GM19328 (cell line): Measurements from ENCODE around the gene TNN.
"Not testable (repeated sequence)": the region's sequence is repeated elsewhere in the genome, so short reads cannot be mapped to it uniquely, and the experiment has no call there.

Source experiments
- ATAC-seq: cut with Tn5 transposase; IDR thresholded peaks from one replicate; pipeline ENCODE4 v1.9.1; 2021; ENCODE audit warnings: mild to moderate bottlenecking, moderate library complexity; ENCODE audit not compliant: unreplicated experiment

Gene TNN

DNA sequence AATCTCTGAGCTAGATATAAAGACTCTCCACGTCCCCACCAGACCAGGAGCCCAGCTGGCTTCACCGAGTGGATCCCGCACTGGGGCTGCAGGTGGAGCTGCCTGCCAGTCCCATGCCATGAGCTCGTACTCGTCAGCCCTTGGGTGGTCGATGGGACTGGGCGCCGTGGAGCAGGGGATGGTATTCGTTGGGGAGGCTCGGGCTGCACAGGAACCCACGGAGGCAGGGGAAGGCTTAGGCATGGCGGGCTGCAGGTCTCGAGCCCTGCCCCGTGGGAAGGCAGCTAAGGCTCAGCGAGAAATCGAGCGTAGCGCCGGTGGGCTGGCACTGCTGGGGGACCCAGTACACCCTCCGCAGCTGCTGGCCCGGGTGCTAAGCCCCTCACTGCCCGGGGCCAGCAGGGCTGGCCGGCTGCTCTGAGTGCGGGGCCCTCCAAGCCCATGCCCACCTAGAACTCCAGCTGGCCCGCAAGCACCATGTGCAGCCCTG lies 40.7 kb downstream of the TNN start:
- ATAC-seq = not testable (repeated sequence)

DNA sequence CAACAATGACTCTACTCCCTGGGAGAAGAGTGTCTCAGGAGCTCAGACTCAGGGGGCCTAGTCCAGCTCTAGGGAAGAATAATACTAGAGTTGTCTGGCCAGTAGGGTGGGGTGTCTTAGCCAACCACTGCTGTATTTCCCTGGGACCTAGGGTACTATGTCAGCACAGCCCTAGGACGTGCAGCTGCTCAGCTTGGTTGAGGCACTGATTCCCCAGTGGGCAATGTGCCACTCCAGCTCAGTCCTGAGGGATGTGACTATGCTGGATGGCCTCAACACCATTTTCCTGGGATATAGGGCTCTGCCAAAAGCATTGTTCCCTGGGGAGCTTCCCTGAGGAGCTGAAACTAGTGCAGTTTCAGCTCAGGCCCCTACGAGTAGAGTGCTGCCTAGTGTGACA lies 47.4 kb downstream of the TNN start:
- no peak for ATAC-seq

DNA sequence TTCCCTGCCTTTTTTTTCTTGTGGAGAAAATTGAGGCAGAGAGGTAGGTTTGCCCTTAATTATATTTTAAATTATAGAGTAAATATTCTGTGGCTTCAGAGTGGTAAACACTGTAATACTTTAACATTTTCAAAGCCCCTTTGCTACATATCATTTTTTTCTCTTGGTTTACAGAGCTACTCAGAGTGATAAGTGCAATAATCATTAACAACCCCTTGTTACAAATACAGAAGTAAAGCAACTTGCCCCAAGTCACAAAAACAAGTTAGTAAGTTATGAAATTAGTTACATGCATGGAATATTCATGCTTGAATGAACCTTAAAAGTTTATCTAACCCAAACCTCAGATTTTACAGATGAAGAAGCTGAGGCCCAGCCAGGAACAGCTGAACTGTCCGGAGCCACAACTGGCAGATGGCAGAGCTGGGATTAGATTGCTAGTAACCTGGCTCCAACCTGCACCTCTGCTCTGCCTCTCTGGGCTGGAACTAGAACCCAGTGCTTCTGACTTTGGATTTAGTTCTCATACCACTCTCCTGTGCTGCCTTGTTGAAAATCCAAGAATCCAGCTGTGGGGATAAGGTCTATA lies 48.7 kb downstream of the TNN start:
- ATAC-seq = no peak

DNA sequence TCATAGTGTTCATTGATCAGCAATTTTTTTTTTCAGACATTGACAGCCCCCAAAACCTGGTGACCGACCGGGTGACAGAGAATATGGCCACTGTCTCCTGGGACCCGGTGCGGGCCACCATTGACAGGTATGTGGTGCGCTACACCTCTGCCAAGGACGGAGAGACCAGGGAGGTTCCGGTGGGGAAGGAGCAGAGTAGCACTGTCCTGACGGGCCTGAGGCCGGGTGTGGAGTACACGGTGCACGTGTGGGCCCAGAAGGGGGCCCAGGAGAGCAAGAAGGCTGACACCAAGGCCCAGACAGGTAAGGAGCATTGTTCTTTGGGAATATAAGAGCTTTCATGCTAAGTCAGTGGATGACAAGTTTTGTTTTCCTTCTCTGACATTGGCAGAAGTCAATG lies 49.3 kb downstream of the TNN start:
- no peak for ATAC-seq

DNA sequence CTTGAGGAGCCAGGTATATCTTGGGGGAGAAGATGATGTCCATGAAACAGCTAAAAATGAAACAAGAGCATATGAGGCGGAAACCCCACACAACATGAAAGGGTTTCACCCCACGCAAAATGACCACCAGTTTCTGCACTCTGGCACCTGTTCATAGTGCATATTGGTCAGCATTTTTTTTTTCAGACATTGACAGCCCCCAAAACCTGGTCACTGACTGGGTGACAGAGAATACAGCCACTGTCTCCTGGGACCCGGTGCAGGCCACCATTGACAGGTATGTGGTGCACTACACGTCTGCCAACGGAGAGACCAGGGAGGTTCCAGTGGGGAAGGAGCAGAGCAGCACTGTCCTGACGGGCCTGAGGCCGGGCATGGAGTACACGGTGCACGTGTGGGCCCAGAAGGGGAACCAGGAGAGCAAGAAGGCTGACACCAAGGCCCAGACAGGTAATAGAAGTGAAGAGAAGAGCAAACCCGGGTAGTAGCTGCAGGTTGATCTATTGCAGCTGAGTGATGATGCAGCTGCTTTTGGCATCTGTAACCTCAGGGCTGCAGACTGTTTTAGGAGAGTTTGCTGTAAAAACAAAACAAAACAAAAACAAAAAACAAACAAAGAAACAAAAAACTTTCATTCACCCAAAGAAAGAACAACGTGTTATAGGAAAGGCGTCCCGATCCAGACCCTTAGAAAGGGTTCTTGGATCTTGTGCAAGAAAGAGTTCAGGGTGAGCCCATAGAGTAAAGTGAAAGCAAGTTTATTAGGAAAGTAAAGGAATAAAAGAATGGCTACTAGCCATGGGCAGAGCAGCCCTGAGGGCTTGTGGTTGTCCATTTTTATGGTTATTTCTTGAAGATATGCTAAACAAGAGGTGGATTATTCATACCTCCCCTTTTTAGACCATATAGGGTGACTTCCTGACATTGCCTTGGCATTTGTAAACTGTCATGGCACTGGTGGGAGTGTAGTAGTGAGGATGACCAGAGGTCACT lies 51.0 kb downstream of the TNN start:
- ATAC-seq = no peak

DNA sequence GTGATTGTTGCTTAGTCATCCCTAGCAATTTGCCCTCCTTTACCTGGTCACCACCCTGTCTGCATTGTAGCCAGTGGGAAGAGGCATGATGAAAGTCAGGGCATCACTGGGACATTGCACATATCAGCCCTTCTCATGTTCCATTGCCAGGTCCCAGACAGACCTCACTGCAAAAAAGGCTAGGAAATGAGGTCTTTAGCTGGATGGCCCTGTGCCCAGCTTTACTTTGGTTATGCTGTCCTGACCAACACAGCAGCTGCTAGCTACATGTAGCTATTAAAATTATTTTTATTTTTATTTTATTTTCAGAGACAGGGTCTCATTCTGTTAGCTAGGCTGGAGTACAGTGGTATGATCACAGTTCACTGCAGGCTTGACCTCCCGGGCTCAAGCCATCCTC lies 52.9 kb downstream of the TNN start:
- no peak for ATAC-seq

DNA sequence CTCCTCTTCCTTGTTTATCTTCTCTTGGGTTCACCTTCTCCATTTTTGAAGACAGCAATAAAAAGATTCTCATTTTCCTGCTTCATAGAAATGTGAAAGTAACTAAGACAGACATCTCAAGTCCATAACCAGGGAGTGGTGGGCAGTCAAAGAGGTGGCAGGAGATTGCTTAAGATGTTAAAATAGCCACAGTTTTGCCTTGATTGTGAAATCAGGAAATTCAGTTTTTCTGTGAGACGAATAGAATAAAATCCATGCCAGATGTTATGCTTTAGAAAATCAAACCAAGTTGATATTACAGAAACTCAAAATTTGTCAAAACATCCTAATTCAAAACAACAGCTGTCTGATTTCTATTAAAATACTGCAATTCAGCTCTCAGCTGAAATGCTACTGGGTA lies 57.2 kb downstream of the TNN start:
- no peak for ATAC-seq

DNA sequence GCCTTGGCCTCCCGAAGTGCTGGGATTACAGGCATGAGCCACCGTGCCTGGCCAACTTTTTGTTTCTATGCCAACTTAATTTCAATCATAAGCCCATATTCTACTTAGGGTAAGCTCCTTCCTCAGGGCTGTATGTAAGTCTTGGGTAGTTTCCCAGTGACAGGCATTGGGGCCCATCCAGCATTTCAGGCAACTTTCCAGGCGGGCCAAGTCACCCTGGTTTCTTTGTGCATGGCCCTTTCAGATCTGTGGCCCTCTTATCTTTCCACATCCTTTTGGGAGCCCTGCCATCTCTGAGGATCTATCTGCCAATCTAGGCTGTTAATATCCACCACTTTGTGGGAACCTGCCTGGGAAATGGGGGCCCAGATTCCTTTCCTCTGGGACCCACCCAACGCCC lies 58.7 kb downstream of the TNN start:
- ATAC-seq = no peak

DNA sequence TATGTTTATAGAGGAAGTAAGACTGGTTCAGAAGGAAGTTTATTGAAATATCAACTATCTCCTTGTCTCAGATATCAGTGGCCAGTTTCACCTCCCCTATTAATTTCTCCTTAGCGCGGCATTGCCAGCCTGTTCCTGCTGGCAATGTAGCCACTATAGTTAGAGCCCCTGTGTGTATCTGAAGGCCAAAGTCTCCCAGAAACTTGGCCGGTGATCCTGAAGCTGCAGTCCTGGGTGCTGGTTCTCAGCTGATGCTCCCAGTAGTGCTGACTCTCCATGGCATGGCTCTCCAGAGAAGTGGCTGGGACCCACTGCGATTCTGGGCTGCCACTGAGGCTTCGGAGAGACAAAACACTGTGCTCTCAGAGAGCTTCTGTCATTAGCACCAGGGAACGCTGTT lies 59.9 kb downstream of the TNN start:
- no peak for ATAC-seq

DNA sequence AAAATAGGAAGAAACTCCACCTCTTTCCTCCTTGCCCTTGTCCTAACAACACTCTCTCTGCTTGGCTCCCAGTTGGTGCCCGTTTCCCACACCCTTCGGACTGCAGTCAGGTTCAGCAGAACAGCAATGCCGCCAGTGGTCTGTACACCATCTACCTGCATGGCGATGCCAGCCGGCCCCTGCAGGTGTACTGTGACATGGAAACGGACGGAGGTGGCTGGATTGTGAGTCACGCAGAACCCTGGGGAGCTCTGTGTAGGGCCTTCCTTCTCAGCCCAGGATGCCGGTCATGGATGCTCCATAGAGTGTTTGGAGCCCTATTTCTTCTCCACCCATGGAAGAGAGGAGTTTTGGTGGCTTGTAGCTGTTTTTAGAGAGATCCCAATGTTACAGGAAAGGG lies 60.9 kb downstream of the TNN start:
- ATAC-seq = no peak

DNA sequence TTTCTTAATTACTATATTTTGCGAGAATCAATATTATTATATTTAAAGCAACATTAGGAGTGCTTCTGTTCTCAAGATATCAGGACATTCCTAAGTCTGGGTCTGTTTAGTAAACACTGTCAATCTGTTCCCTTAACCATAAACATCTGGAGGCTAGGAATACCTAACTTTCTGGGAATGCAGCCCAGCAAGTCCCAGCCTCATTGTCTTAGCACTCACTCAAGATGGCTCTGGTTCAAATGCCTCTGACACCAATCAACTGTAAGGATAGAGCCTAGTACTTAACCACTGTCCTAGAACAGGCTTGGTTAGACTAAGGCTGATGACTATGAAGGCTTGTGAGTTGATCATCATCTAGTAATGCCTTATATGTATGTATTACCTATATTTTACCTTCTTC lies 61.5 kb downstream of the TNN start:
- ATAC-seq = no peak

DNA sequence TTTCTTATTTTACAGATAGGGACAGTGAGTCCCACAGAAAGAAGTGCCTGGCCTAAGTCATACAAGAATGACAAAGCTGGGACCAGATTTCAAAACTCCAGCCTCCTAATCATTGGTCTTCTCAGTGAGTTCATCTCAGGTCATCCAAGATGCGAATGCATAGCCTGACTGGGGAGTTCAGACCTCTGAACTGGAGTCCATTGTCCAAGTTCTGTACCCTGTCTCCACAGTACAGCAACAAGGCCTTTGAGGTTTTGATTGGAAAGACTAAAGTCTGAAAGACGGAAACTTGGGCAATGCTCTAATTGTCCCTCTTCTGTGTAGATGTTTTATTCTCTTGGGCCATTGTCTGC lies 62.0 kb downstream of the TNN start:
- ATAC-seq = no peak

DNA sequence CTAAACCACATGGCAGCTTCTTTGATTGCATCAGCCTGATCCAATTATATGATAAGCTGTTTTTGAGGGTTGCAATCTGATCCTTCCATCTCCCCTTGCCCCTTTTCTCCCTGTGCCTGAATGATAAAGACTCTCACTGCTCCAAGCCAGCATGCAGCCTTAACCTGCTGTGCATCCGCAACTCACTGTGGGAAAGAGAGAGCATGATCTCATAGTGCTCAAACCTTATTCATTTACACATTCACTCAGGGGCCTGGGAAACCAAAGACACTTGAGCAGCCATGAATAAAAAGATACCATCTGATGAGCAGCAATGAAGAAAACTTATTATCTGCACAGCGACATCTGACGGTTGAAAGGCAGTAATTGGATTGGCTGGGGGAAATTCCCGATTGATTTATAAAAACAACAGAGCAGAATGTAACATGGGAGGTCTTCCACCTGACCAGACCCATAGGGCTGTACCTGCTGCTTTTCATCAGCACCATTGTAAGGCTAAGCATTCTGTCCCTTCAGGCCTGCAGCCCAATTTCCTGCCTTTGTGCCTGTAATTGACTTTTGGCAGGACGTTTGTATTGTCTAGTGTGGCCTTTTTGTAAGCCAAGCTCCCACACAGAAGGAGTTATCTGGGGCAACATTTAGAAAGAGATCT lies 62.5 kb downstream of the TNN start:
- ATAC-seq = no peak

DNA sequence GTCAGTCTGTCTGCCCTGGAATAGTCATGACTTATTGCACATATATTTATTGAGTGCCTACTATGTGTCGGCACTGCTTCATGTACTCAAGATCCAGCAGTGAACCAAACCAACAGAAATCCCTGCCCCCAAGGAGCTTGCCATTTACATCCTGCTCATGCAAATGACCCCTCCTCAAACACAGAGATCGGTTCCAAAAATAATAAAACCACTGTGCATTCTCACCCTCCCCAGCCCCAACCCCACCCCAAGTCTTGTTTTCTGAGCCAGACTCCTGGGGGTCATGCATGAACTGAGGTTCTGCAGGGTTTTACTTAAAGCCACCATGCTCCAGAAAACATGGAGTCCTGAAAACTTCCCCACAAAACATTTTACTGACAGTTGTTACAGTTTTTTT lies 63.0 kb downstream of the TNN start:
- ATAC-seq = no peak

DNA sequence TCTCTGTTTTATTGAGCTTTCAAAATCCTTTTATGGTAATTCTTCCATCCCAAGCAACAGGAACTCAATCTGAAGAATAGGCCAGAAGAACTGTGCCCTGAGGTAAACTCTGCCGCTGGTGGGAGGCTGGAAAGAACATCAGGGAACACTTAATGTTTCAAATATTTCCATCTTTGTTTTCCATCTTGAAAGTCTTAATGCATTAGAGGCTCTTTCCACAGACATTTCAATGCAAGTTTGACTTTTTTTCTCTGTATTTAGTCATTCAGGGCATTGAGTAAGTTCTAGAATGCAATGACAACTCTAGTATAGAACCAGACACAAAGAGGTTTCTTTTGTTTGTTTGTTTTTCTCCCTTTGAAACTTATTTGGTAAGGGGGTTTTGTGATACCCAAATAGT lies 63.5 kb downstream of the TNN start:
- ATAC-seq = no peak

DNA sequence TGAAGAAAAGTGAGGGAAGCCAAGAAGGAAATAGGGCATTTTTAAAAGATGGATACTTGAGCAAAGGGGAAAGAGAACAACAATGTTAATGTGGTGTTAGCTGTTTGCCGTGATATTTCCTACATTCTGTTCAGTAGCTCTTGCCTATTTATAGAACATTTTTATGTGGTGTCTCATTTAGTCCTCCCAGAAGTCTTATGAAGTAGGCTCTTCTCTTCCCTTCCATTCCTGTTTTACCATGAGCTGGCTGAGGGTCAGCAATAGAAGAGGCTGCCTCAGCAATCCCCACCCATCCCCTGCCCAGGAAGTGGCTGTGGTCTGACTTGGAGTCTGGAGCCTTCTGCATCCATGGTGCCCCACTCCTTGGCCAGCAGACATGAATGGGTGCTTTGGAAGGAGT lies 64.8 kb downstream of the TNN start:
- ATAC-seq = no peak

DNA sequence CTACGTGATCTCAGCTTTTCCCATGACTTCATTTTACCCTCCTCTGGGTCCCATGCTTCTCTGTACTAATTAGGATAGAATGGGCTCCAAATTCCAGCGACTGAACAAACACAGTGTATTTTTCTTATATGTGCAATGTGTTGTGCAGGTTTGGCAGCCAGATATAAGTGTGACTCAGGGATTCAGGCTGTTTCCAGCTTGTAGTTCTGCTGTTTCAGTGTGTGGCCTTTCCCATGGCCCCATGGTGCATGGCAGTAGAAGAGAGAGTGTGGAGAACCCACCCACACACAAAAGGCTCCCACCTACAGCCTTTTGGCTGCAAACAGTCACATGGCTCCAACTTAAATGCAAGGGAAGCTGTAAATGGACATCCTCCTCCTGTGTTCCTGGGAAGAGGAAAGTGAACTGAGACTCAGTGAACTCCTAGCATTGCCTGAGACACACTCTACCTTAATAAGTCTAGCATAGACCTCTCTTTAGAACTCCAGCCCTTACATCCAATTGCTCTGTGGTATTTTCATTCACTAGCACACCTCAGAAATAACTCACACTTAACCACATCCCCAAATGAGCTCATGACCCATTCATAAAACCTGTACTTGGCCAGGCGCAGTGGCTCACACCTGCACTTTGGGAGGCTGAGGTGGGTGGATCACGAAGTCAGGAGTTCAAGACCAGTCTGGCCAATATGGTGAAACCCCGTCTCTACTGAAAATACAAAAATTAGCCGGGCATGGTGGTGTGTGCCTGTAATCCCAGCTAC lies 66.2 kb downstream of the TNN start:
- no peak for ATAC-seq

DNA sequence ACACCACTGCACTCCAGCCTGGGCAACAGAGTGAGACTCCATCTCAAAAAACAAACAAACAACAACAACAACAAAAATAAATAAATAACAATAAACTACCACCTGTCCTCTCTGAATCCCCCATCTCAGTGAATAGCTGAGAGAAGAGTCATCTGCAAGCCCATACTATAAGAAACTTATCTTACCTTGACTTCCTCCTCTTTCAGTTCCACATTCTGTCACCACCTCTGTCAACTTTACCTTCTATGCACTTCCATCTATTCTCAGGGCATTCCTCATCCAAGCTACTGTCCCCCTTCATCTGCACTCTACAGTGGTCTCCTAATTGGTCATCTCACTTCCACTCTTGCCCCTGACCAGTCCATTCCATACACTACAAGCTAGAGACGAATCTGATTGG lies 66.9 kb downstream of the TNN start:
- no peak for ATAC-seq

DNA sequence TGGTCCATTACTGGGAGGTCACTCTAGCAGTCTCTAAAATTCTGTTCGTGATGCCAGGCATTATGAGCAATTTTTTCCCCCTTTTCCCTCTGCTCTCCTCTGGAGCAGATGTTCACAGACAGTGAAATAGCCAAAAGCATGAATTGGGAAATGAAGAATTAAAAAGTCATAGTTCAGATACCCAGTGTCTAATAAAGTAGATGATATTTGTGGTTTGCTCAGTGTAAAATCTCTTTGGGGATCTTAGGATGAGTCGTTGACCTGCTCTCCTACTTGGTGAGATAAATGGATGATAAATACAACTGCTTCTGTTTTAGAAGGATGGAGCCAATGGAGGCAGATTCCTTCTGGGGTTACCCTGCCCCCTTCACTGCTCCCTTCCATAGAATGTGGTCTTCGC lies 68.6 kb downstream of the TNN start:
- ATAC-seq = no peak

DNA sequence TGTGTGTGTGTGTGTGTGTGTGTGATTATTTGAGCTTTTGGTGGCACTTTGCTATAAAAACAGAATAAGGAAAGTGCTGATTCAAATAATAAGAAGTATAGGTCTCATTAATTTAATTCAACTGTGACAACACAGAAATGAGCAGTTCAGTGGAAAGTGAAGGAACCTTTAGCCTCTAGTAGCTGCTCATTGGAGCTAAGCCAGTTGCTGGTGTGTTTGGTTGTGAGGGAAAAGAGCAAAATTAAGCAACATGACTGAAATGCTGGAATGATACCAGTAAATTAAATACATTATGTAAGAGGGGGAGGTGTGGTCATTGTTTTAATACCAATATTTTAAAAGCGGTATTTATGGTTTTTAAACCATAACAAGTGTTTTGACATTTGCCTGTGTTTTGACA lies 69.7 kb downstream of the TNN start:
- no peak for ATAC-seq

DNA sequence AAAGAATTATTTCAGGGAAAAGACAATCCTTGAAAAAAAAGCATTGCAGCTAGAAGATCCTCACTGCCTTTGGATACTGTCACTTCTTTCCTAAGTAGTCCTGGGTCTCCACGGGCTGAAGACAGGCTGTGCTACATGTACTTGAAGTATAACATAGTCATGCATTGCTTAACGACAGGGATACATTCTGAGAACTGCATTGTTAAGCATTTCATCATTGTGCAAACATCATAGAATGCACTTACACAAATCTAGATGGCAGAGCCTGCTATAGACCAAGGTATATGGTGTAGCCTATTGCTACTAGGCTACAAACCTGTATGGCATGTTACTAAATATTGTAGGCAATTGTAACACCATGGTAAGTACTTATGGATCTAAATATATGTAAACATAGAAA lies 70.9 kb downstream of the TNN start:
- no peak for ATAC-seq
